Measurements from ENCODE around the gene TRIM64.
"Not testable (repeated sequence)": the region's sequence is repeated elsewhere in the genome, so short reads cannot be mapped to it uniquely, and the experiment has no call there.

The TRIM64 gene

GRCh38 chr11:89965737-89966136 is at the start of gene TRIM64:
Gene TRIM64 (plus strand): TSS chr11:89966037. CDS start chr11:89968504, 2,467 bp downstream.
- H3K4me3 ChIP-seq (ENCODE audit: low read length): not testable (repeated sequence)

- no peak within 1 kb of the TSS for H3K4me3 ChIP-seq (ENCODE audit: low read length)
- no peak for TF ChIP-seq ZNF274 (IDR thresholded peaks at IDR 0.05; ENCODE audit: low read depth, low read length)
Measured at GRCh38 chr11:89922195-89922660, 43.6 kb upstream of the TRIM64 start, which contains the start of gene TRIM49D1. Gene TRIM49D1 (minus strand): TSS chr11:89922245. CDS start chr11:89917710, 4,535 bp downstream.

- not testable (repeated sequence) for H3K4me3 ChIP-seq (ENCODE audit: low read length)
Measured at GRCh38 chr11:89923764-89924163, 42.1 kb upstream of the TRIM64 start, which contains the start of gene TRIM49D2. Gene TRIM49D2 (plus strand): TSS chr11:89924064. CDS start chr11:89926762, 2,698 bp downstream.

GRCh38 chr11:89960833-89961232 is 5.0 kb upstream of the TRIM64 start:
- not testable (repeated sequence) for H3K4me3 ChIP-seq (ENCODE audit: low read length)

Measured in GM08714 (cell line).